HEK293 (cell line): ENCODE data around the gene ACOT9.

ENCODE experiments used
- CTCF ChIP-seq: fragments of 450-650 bp; formaldehyde crosslinking; IDR thresholded peaks from 2 replicates; pipeline ENCODE4 v1.5.1; 2016; ENCODE audit warnings: missing biosample characterization, missing genetic modification characterization
- HOXC10 ChIP-seq: sonication (generic); formaldehyde crosslinking; IDR thresholded peaks from 2 replicates; pipeline ENCODE4 v1.8.1; 2023; ENCODE audit warnings: mild to moderate bottlenecking, missing genetic modification reagents
- ZBTB8A ChIP-seq: fragments of 450-650 bp; formaldehyde crosslinking; IDR thresholded peaks from 2 replicates; pipeline ENCODE4 v1.5.1; 2016; ENCODE audit warnings: missing biosample characterization, missing genetic modification characterization

- TF ChIP-seq HOXC10 (no peak), ZBTB8A (no peak), CTCF (tag by site-specific recombination) (no peak)
These were observed 74.7 kb downstream of the ACOT9 start for GRCh38 chrX:23668335-23668734.
